Pericardium fibroblast (primary cell): ENCODE data around the gene GPC2. TPM values are rescaled to one million over a fixed set of nuclear protein-coding genes. Genes with fewer than 3 reads are reported as not detected.

Experiments used
- total RNA-seq: library from RNA; depleted of rRNA; stranded (reverse); fragments of >200 nt; gene quantifications from 2 replicates; pipeline ENCODE4 v1.2.3, GENCODE V29; 2015

Gene GPC2, protein sequence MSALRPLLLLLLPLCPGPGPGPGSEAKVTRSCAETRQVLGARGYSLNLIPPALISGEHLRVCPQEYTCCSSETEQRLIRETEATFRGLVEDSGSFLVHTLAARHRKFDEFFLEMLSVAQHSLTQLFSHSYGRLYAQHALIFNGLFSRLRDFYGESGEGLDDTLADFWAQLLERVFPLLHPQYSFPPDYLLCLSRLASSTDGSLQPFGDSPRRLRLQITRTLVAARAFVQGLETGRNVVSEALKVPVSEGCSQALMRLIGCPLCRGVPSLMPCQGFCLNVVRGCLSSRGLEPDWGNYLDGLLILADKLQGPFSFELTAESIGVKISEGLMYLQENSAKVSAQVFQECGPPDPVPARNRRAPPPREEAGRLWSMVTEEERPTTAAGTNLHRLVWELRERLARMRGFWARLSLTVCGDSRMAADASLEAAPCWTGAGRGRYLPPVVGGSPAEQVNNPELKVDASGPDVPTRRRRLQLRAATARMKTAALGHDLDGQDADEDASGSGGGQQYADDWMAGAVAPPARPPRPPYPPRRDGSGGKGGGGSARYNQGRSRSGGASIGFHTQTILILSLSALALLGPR
- total RNA-seq = 0.23 and 5.0 TPM in 2 replicates

DNA sequence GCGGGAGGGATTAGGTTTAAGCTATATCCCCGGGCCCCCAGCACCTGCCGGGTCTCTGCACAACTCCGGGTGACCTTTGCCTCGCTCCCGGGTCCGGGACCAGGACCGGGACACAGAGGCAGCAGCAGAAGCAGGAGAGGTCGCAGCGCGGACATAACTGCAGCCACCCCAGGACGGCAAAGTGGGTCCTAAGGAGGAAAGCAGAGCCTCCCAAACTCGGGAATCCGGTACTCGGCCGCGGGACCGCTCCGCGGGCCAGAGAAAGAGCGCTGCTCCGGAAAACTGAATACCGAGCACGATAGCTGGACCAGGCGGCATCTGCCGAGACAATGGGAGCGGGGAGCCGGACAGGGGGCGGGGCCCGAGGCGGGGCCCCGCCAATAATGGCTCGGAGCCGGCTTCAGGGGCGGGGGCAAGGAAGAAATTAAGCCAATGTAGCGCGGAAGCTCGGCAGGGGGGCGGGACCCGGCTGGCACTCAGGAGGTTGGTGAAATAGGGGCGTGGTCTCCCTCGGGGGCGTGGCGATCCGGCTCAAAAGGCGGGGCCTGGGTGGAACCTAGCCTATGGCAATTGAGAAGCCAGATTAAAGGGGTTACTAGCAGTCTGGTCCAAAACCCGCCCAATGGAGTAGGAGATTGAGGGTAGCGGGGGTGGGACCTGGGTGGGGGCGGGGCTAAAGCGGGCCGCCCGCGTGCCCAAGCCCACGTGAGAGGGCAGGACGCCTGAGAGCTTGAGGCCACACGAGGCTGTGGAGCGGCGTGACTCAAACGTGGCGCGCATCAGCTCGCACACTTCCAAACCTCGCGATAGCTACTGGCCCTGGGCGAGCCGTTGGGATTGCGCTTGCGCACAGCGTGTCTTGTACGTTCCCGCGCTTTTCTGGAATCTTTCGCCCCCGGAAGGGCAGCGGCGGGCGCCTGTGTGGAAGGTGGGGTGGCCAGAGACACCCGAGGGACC lies at the start of gene GPC2, which contains the start of gene STAG3:
Gene GPC2 (minus strand): TSS at position 337 of the 957 bp plus-strand sequence. CDS start 182 bp downstream, at position 155.
Gene STAG3 (plus strand): TSS at position 874 of the 957 bp plus-strand sequence. CDS start 2,639 bp downstream, outside the sequence.

DNA sequence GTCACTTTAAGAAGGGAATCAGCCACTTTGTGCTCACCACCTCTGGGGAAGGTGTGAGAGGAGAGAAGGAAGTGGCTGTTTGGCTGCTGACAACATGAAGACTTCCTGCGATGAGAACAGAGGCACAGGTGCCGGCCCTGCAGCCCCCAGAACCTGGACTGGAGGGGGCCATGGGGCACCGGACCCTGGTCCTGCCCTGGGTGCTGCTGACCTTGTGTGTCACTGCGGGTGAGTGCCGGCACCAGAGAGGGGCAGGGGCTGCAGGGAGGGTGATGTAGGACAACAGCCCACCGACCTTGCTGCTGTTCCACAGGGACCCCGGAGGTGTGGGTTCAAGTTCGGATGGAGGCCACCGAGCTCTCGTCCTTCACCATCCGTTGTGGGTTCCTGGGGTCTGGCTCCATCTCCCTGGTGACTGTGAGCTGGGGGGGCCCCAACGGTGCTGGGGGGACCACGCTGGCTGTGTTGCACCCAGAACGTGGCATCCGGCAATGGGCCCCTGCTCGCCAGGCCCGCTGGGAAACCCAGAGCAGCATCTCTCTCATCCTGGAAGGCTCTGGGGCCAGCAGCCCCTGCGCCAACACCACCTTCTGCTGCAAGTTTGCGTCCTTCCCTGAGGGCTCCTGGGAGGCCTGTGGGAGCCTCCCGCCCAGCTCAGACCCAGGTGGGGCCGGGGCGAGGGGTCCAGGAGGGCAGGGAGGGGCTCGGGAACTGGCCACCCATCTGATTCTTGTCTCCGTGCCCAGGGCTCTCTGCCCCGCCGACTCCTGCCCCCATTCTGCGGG lies 42.8 kb upstream of the GPC2 start, which contains the start of gene PVRIG:
Gene PVRIG (plus strand): TSS at position 149 of the 785 bp plus-strand sequence. CDS start 22 bp downstream, at position 171.

DNA sequence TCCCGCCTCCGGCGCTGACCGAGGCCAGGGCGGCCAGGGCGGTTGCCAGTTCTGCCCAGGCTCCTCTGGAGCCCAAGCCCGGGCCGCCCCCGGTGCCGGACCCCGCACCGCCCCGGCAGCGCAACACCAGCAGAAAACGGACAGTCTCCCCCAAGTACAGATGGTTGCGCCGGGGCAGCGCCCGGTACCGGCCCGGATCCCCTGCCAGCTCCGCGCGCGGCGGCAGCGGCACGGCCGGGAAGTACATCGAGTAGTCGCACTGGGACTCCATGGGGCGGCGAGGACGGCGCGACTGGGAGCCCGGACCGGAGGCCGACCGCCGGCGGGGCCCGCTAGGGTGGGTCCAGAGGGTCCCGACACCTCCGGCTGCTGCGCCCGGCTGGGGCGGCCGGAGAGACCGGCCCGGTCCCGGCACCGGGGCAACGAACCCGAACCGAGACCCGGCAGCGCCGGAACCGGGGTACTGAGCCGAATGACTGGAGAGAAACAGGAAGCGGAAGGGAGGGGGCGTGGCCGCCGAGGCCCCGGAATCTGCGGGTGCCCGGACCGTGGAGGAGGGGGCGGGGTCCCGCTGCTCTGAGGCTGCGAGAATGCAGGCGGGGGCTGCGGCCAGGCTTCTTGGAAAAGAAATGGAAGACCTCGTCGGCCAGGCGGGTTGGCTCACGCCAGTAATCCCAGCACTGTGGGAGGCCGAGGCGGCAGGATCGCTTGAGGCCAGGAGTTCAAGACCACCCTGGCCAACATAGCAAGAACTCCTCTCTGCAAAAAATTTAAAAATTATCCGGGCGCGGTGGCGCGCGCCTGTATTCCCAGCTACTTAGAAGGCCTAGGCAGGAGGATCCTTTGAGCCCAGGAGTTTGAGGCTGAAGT lies 18.7 kb downstream of the GPC2 start, which contains the start of gene TRAPPC14:
Gene TRAPPC14 (minus strand): TSS at position 495 of the 870 bp plus-strand sequence. CDS start 224 bp downstream, at position 271.

DNA sequence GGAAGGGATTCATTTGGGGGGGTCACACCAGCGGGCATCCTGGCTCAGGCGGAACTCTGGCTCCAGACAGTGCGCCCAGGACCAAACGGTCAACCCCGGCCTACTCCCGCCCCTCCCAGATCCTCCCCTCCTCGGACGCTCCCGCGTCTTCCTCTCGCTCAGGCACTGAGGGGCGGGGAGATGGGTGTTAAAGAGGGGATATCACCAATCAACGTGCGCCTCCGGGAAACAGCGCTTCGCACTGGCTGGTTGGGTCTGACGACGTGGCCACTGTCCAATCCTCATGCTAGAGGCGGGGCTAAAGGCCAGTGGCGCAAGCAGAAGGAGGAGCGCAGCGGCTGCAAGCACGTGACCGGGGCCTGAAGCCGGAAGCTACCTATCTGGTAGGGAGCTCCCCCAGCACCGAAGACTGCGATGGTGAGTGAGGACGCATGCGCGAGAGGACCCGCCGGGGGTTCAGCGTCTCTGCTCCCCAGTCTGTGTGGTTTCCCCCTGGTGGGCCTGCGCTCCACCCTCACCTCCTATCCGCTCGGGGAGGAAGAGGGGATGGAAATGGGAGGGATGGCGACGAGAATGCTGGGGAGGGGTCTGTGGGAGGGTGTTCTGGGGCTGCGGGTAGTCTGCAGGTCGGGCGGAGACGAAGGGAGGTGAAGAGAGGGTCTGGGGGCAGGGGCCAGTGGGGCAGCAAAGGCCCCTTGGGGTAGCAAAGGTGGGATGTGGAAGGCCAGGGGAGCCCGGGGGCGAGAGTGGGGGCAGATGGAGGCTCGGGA lies 28.4 kb downstream of the GPC2 start, which contains the start of gene LAMTOR4:
Gene LAMTOR4 (plus strand): TSS at position 360 of the 770 bp plus-strand sequence. CDS start 55 bp downstream, at position 415.

DNA sequence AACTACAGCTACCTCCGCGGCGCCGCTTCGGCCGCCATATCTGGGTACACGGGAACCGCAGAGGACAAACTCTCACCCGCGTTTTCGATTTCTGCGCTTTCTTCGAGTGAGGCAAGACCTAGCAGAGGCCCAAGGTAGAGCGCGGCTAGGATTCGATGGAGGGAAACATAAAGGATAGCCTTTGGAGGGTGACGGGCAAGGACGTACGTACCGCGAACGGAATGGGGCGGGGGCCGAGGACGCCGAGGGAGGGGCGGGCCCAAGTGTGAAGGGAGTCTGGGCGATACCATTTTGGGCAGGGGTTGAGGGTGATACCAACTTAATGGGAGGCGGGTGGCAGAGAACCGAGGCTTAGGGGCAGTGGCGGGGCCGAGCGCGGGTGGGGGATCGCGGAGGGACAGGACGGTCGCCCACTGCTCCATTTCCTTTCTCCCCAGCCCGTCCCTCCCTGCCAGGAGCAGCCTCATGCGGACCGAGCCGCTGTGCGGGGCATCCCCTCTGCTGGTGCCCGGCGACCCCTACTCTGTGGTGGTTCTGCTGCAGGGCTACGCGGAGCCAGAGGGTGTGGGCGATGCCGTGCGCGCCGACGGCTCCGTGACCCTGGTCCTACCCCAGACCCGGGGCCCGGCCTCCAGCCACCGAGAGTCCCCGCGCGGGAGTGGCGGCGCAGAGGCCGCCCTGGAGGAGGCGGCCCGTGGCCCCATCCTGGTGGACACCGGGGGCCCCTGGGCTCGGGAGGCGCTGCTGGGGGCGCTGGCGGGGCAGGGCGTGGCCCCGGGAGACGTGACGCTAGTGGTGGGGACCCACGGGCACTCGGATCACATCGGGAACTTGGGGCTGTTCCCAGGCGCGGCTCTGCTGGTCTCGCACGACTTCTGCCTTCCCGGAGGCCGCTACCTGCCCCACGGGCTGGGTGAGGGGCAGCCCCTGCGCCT lies 50.0 kb downstream of the GPC2 start, which contains the start of gene MBLAC1:
Gene MBLAC1 (plus strand): TSS at position 37 of the 935 bp plus-strand sequence. CDS start 429 bp downstream, at position 466.

Other genes starting within 250 kb of the GPC2 start
- not detected in 2 replicates for gene GJC3, start 247.8 kb downstream of the GPC2 start, total RNA-seq
- 0.09 and 4.1 TPM in 2 replicates for gene AZGP1, start 201.3 kb downstream of the GPC2 start, total RNA-seq
- 16.1 and 22.1 TPM in 2 replicates for gene ZKSCAN1, start 161.8 kb downstream of the GPC2 start, total RNA-seq
- 11.3 and 19.2 TPM in 2 replicates for gene ZSCAN21, start 127.6 kb downstream of the GPC2 start, total RNA-seq
- gene ZNF3, start 95.7 kb downstream of the GPC2 start, total RNA-seq = 12.5 and 12.9 TPM in 2 replicates
- 55.5 and 58.3 TPM in 2 replicates for gene COPS6, start 88.4 kb downstream of the GPC2 start, total RNA-seq
- gene MCM7, start 76.0 kb downstream of the GPC2 start, total RNA-seq = 14.5 and 19.7 TPM in 2 replicates
- gene AP4M1, start 75.7 kb downstream of the GPC2 start, total RNA-seq = 17.5 and 18.7 TPM in 2 replicates
- 40.3 and 63.7 TPM in 2 replicates for gene TAF6, start 58.0 kb downstream of the GPC2 start, total RNA-seq
- 25.0 and 28.7 TPM in 2 replicates for gene CNPY4, start 57.7 kb downstream of the GPC2 start, total RNA-seq
- gene MBLAC1, start 50.4 kb downstream of the GPC2 start, total RNA-seq = 3.1 and 3.2 TPM in 2 replicates
- gene LAMTOR4, start 28.5 kb downstream of the GPC2 start, total RNA-seq = 143 and 196 TPM in 2 replicates
- gene TRAPPC14, start 18.7 kb downstream of the GPC2 start, total RNA-seq = 4.2 and 10.3 TPM in 2 replicates
- gene GAL3ST4, start 8.8 kb downstream of the GPC2 start, total RNA-seq = 2.0 and 4.5 TPM in 2 replicates
- gene STAG3, start 537 bp upstream of the GPC2 start, total RNA-seq = 0.17 and 0.23 TPM in 2 replicates
- gene PVRIG, start 42.6 kb upstream of the GPC2 start, total RNA-seq = not detected in 2 replicates
- gene SPDYE3, start 130.3 kb upstream of the GPC2 start, total RNA-seq = not detected in 2 replicates
- 6.8 and 12.7 TPM in 2 replicates for gene PILRB, start 180.7 kb upstream of the GPC2 start, total RNA-seq
- 2.2 and 5.6 TPM in 2 replicates for gene PILRA, start 196.1 kb upstream of the GPC2 start, total RNA-seq